H9 (cell line): ENCODE data around the gene SPEF2. TPM values are rescaled to one million over a fixed set of nuclear protein-coding genes. Genes with fewer than 3 reads are reported as not detected.

Source experiments
- DNase-seq: peaks from one replicate; pipeline ENCODE4 v3.0.0-alpha.2; 2017
- H2AFZ ChIP-seq: one replicate; pipeline ENCODE4 v1.6.1; 2013; ENCODE audit warnings: mild to moderate bottlenecking, low read length, control low read depth, moderate library complexity
- H2AK5ac ChIP-seq: 2 replicates; pipeline ENCODE4 v1.6.1; 2013; ENCODE audit warnings: low read length, control low read depth, mixed read lengths; ENCODE audit not compliant: insufficient read length
- H2BK120ac ChIP-seq: one replicate; pipeline ENCODE4 v1.6.1; 2013; ENCODE audit warnings: low read depth, mild to moderate bottlenecking, low read length, control low read depth, inconsistent platforms; ENCODE audit not compliant: poor library complexity, severe bottlenecking
- H2BK12ac ChIP-seq: 2 replicates; pipeline ENCODE4 v1.6.1; 2013; ENCODE audit warnings: low read length, control low read depth, mixed read lengths, low read depth; ENCODE audit not compliant: insufficient read length
- H2BK15ac ChIP-seq: 2 replicates; pipeline ENCODE4 v1.6.1; 2013; ENCODE audit warnings: low read depth, low read length, control low read depth
- H2BK20ac ChIP-seq: one replicate; pipeline ENCODE4 v1.6.1; 2013; ENCODE audit warnings: low read depth, mild to moderate bottlenecking, low read length, control low read depth, inconsistent platforms; ENCODE audit not compliant: poor library complexity, severe bottlenecking
- H2BK5ac ChIP-seq: 2 replicates; pipeline ENCODE4 v1.6.1; 2013; ENCODE audit warnings: low read length, control low read depth, mixed read lengths; ENCODE audit not compliant: insufficient read length
- H3K14ac ChIP-seq: 2 replicates; pipeline ENCODE4 v1.6.1; 2013; ENCODE audit warnings: low read length, control low read depth; ENCODE audit not compliant: insufficient read depth
- H3K18ac ChIP-seq: 2 replicates; pipeline ENCODE4 v1.6.1; 2013; ENCODE audit warnings: low read depth, mild to moderate bottlenecking, mixed read lengths, low read length, control low read depth; ENCODE audit not compliant: insufficient read length
- H3K23ac ChIP-seq: 2 replicates; pipeline ENCODE4 v1.6.1; 2013; ENCODE audit warnings: low read length, control low read depth, mixed read lengths, low read depth; ENCODE audit not compliant: insufficient read length
- H3K23me2 ChIP-seq: 2 replicates; pipeline ENCODE4 v1.6.1; 2013; ENCODE audit warnings: low read depth, mild to moderate bottlenecking, mixed read lengths, low read length, control low read depth; ENCODE audit not compliant: insufficient read length, poor library complexity, severe bottlenecking
- H3K27ac ChIP-seq: 2 replicates; pipeline ENCODE4 v1.5.1; 2013; ENCODE audit warnings: low read length, control low read depth, mixed read lengths, low read depth; ENCODE audit not compliant: insufficient read length
- H3K27me3 ChIP-seq: 2 replicates; pipeline ENCODE4 v1.6.1; 2013; ENCODE audit warnings: low read length, control low read depth, inconsistent platforms; ENCODE audit not compliant: insufficient read depth
- H3K4ac ChIP-seq: 2 replicates; pipeline ENCODE4 v1.6.1; 2013; ENCODE audit warnings: low read depth, mild to moderate bottlenecking, control low read depth, inconsistent platforms, low read length, moderate library complexity
- H3K4me1 ChIP-seq: 2 replicates; pipeline ENCODE4 v1.6.1; 2013; ENCODE audit warnings: low read length, control low read depth, inconsistent platforms; ENCODE audit not compliant: insufficient read depth
- H3K4me2 ChIP-seq: 2 replicates; pipeline ENCODE4 v1.6.1; 2013; ENCODE audit warnings: low read length, control low read depth, mixed read lengths; ENCODE audit not compliant: insufficient read length, insufficient read depth
- H3K56ac ChIP-seq: 2 replicates; pipeline ENCODE4 v1.6.1; 2013; ENCODE audit warnings: low read depth, mild to moderate bottlenecking, mixed read lengths, low read length, control low read depth; ENCODE audit not compliant: insufficient read length
- H3K79me1 ChIP-seq: 2 replicates; pipeline ENCODE4 v1.6.1; 2013; ENCODE audit warnings: low read depth, mild to moderate bottlenecking, moderate library complexity, low read length, control low read depth, inconsistent platforms; ENCODE audit not compliant: insufficient read depth, poor library complexity, severe bottlenecking
- H3K79me2 ChIP-seq: 2 replicates; pipeline ENCODE4 v1.6.1; 2013; ENCODE audit warnings: low read length, control low read depth, inconsistent platforms; ENCODE audit not compliant: insufficient read depth
- H3K9ac ChIP-seq: 2 replicates; pipeline ENCODE4 v1.6.1; 2013; ENCODE audit warnings: low read length, control low read depth, mixed read lengths; ENCODE audit not compliant: insufficient read length; ENCODE audit errors: extremely low read depth
- H3K9me3 ChIP-seq: one replicate; pipeline ENCODE4 v1.6.1; 2013; ENCODE audit warnings: low read depth, low read length, inconsistent platforms; ENCODE audit not compliant: control insufficient read depth
- H3T11ph ChIP-seq: one replicate; pipeline ENCODE4 v1.6.1; 2013; ENCODE audit warnings: mild to moderate bottlenecking, low read length, control low read depth, inconsistent platforms
- H4K20me1 ChIP-seq: one replicate; pipeline ENCODE4 v1.6.1; 2013; ENCODE audit not compliant: control insufficient read depth, insufficient read length, insufficient read depth
- H4K5ac ChIP-seq: 2 replicates; pipeline ENCODE4 v1.6.1; 2013; ENCODE audit warnings: low read depth, mild to moderate bottlenecking, mixed read lengths, low read length, control low read depth; ENCODE audit not compliant: insufficient read length
- H4K8ac ChIP-seq: replicated peaks from 2 replicates; pipeline ENCODE4 v1.6.1; 2013; ENCODE audit warnings: low read length, control low read depth, mixed read lengths, low read depth; ENCODE audit not compliant: insufficient read length
- H4K91ac ChIP-seq: 2 replicates; pipeline ENCODE4 v1.6.1; 2013; ENCODE audit warnings: low read depth, mild to moderate bottlenecking, moderate library complexity, mixed read lengths, low read length, control low read depth; ENCODE audit not compliant: insufficient read length
- H3K27ac Mint-ChIP-seq, 3 experiments: 2 replicates in 2 of 3; 3 replicates in 1 of 3; pipeline ENCODE4 v1.8.0; 2020 to 2021; ENCODE audit warnings: mixed read lengths in 3 of 3, mild to moderate bottlenecking in 1 of 3, moderate library complexity in 1 of 3
- H3K27me3 Mint-ChIP-seq: 2 replicates; pipeline ENCODE4 v1.8.0; 2021; ENCODE audit warnings: low read depth, mild to moderate bottlenecking, moderate library complexity, mixed read lengths
- H3K36me3 Mint-ChIP-seq, 3 experiments: 2 replicates in 2 of 3; 3 replicates in 1 of 3; pipeline ENCODE4 v1.8.0; 2020 to 2021; ENCODE audit warnings: low read depth in 3 of 3, mixed read lengths in 3 of 3; ENCODE audit not compliant: insufficient read depth in 1 of 3
- H3K4me1 Mint-ChIP-seq, 2 experiments: 2 replicates each; pipeline ENCODE4 v1.8.0; 2020; ENCODE audit warnings: mixed read lengths in 2 of 2
- H3K4me3 Mint-ChIP-seq, 2 experiments: 2 replicates in 1 of 2; 3 replicates in 1 of 2; pipeline ENCODE4 v1.8.0; 2020 to 2021; ENCODE audit warnings: mild to moderate bottlenecking in 2 of 2, mixed read lengths in 2 of 2, moderate library complexity in 1 of 2
- H3K9me3 Mint-ChIP-seq, 2 experiments: 2 replicates in 1 of 2; 3 replicates in 1 of 2; pipeline ENCODE4 v1.8.0; 2020; ENCODE audit warnings: mild to moderate bottlenecking in 2 of 2, mixed read lengths in 2 of 2, moderate library complexity in 1 of 2
- CTCF ChIP-seq: fragments of 200-600 bp; sonication (generic); conservative IDR thresholded peaks from 3 replicates; pipeline ENCODE4 v1.8.0; 2021; ENCODE audit warnings: antibody characterized with exemption, mild to moderate bottlenecking
- WGBS: extraction: QIAGEN DNeasy Blood & Tissue Kit; methylation state at CpG from one replicate; pipeline ENCODE4 v1.1.7; 2013; ENCODE audit warnings: missing lambda C conversion rate, low lambda C conversion rate, mixed read lengths; ENCODE audit not compliant: insufficient read length; ENCODE audit errors: extremely low coverage; 5-methylcytosine and 5-hydroxymethylcytosine counted together
- total RNA-seq: library from RNA; stranded (reverse); gene quantifications from 2 replicates; pipeline ENCODE4 v1.2.1, GENCODE V29; 2021

Gene SPEF2
- total RNA-seq, 1 experiment from 2014 or later = 1.0 TPM

- no peak overlapping the region for H4K91ac ChIP-seq
- no peaks in the 10 kb centered on the region for H3K9me3 ChIP-seq
- no peak overlapping the region for H3K14ac ChIP-seq
- no peak for DNase-seq
- Mint-ChIP-seq H3K4me3 (peak overlapping the region; percentile 90 to 96), H3K36me3 (no peaks in the 10 kb centered on the region; a peak in 1 of 7 replicates), H3K9me3 (peaks cover 0 to 2% of the 10 kb centered on the region in 2 experiments; a peak in 1 of 5 replicates), H3K27me3 (peaks cover 67% of the 10 kb centered on the region), H3K4me1 (no peaks in the 10 kb centered on the region), H3K27ac (no peak overlapping the region)
- H3K18ac ChIP-seq = no peak overlapping the region
- no peak overlapping the region for H3K9ac ChIP-seq
- H2BK12ac ChIP-seq = no peak overlapping the region
- H2BK5ac ChIP-seq = no peak overlapping the region
- no peak overlapping the region for H3K56ac ChIP-seq
- H4K8ac ChIP-seq = no peak overlapping the region
- peaks cover 5% of the 10 kb centered on the region; the same call in 1 of the 2 replicates for H3K27me3 ChIP-seq
- H3K79me2 ChIP-seq = no peaks in the 10 kb centered on the region
- H3T11ph ChIP-seq = no peak overlapping the region
- H3K4me2 ChIP-seq = peak overlapping the region; percentile 80
- no peak overlapping the region for H4K5ac ChIP-seq
- no peaks in the 10 kb centered on the region for H4K20me1 ChIP-seq
- no peak overlapping the region for H2BK15ac ChIP-seq
- H3K23me2 ChIP-seq = peaks cover 9% of the 10 kb centered on the region
- H3K79me1 ChIP-seq = no peaks in the 10 kb centered on the region
- no peak overlapping the region for H2AK5ac ChIP-seq
- H3K27ac ChIP-seq = no peak overlapping the region
- no peak overlapping the region for H3K4ac ChIP-seq
- no peaks in the 10 kb centered on the region for H3K4me1 ChIP-seq
- no peak for TF ChIP-seq CTCF
- no peak overlapping the region for H3K23ac ChIP-seq
- no peak overlapping the region for H2AFZ ChIP-seq
- H2BK120ac ChIP-seq = no peak overlapping the region
- no CpG with 5 or more reads among the region's 4 CpGs for WGBS
- no peak overlapping the region for H2BK20ac ChIP-seq
Measured at GRCh38 chr5:35618304-35618636, 607 bp downstream of the SPEF2 start.
